Brain microvascular endothelial cell (primary cell): Measurements from ENCODE around the gene VSTM1.

Source experiments
- DNase-seq: peaks from one replicate; pipeline ENCODE4 v3.0.0-alpha.2; 2020
- H3K27ac ChIP-seq: fragments of 250-450 bp; sonication (Bioruptor Pico); 2 replicates; pipeline ENCODE4 v1.5.1; 2020; ENCODE audit warnings: mild to moderate bottlenecking, moderate library complexity
- H3K27me3 ChIP-seq: fragments of 250-450 bp; sonication (Bioruptor Pico); replicated peaks from 2 replicates; pipeline ENCODE4 v1.5.1; 2020; ENCODE audit warnings: mild to moderate bottlenecking
- H3K36me3 ChIP-seq: fragments of 250-450 bp; sonication (Bioruptor Pico); replicated peaks from 2 replicates; pipeline ENCODE4 v1.5.1; 2020; ENCODE audit warnings: mild to moderate bottlenecking
- H3K4me3 ChIP-seq: 2 replicates; pipeline ENCODE4 v1.5.1; 2011; ENCODE audit warnings: low read depth, mild to moderate bottlenecking, control low read depth, low read length, moderate library complexity
- CTCF ChIP-seq: IDR thresholded peaks from 2 replicates; pipeline ENCODE4 v1.5.1; 2011; ENCODE audit warnings: low read depth, mild to moderate bottlenecking, moderate library complexity, low read length, control low read depth, inconsistent platforms; ENCODE audit errors: missing control alignments
- in situ Hi-C: cut with HindIII; loops from 2 replicates; pipeline ENCODE4 v1.10.0; 2017; ENCODE audit warnings: low sequenced_read_pairs, low pct_ligation_motif_present

Gene VSTM1

GRCh38 chr19:53999694-54000093 lies 64.0 kb downstream of the VSTM1 start:
- no peak for TF ChIP-seq CTCF
- Histone ChIP-seq H3K36me3 (no peaks in the 10 kb centered on the region), H3K27me3 (peaks cover 4% of the 10 kb centered on the region), H3K27ac (no peak overlapping the region), H3K4me3 (no peak overlapping the region)
- no peak for DNase-seq
- in situ Hi-C loops = no loop called here

- Histone ChIP-seq H3K36me3 (no peaks in the 10 kb centered on the region), H3K27me3 (peaks cover 5% of the 10 kb centered on the region), H3K27ac (no peak overlapping the region), H3K4me3 (no peak overlapping the region)
- DNase-seq = no peak
- in situ Hi-C loops = no loop called here
- no peak for TF ChIP-seq CTCF
Observed at GRCh38 chr19:53998223-53998622, 65.5 kb downstream of the VSTM1 start.

GRCh38 chr19:53994811-53995210 lies 68.9 kb downstream of the VSTM1 start:
- in situ Hi-C loops = no loop called here
- peaks cover 13% of the 10 kb centered on the region for H3K27me3 ChIP-seq
- no peak for TF ChIP-seq CTCF

GRCh38 chr19:53993448-53993847 lies 70.2 kb downstream of the VSTM1 start:
- no peak for TF ChIP-seq CTCF
- no peak for DNase-seq
- Histone ChIP-seq H3K36me3 (no peaks in the 10 kb centered on the region), H3K27ac (no peak overlapping the region), H3K4me3 (no peak overlapping the region), H3K27me3 (peaks cover 11% of the 10 kb centered on the region)
- in situ Hi-C loops = no loop called here

More at GRCh38 chr19:53994811-53995210, 68.9 kb downstream of the VSTM1 start:
- Histone ChIP-seq H3K36me3 (no peaks in the 10 kb centered on the region), H3K27ac (no peak overlapping the region), H3K4me3 (no peak overlapping the region)
- peak; percentile 22 for DNase-seq

- in situ Hi-C loops = no loop called here
- TF ChIP-seq CTCF = no peak
- no peak for DNase-seq
- Histone ChIP-seq H3K27ac (no peak overlapping the region), H3K4me3 (no peak overlapping the region), H3K27me3 (peaks cover 9% of the 10 kb centered on the region), H3K36me3 (no peaks in the 10 kb centered on the region)
Observed at GRCh38 chr19:53992815-53993214, 70.9 kb downstream of the VSTM1 start.

GRCh38 chr19:53992211-53992610 lies 71.5 kb downstream of the VSTM1 start:
- no peak overlapping the region for H3K4me3 ChIP-seq
- no peak for TF ChIP-seq CTCF
- DNase-seq = no peak
- H3K27me3 ChIP-seq = peaks cover 9% of the 10 kb centered on the region
- in situ Hi-C loops = no loop called here
- no peak overlapping the region for H3K27ac ChIP-seq
- no peaks in the 10 kb centered on the region for H3K36me3 ChIP-seq
